Left kidney (tissue), 8 donors: ENCODE measurements around the gene CNN2. TPM values are rescaled to one million over a fixed set of nuclear protein-coding genes. Genes with fewer than 3 reads are reported as not detected.

Source experiments
- DNase-seq: peaks from one replicate; pipeline ENCODE4 v3.0.0-alpha.2; 2013
- long read RNA-seq, 8 donors: transcript quantifications; one replicate each; lab custom pipeline, GENCODE V29; 2026
- polyA plus RNA-seq: library from polyadenylated mRNA; unstranded; fragments of 120-200 nt; gene quantifications from one replicate; pipeline ENCODE4 v1.2.1, GENCODE V29; 2013; ENCODE audit not compliant: insufficient read length

CNN2 gene
- polyA plus RNA-seq: 164 TPM
- long read RNA-seq, donor 1, transcript CNN2-206 (1 exons, 2,266 nt): major isoform, 198 of 273 reads
- long read RNA-seq, donor 1, transcript CNN2-201 (7 exons, 2,179 nt): minor isoform, 62 of 273 reads
- long read RNA-seq, donor 1, partial matches to known transcripts: 9 of 273 reads
- long read RNA-seq, donor 1, other reads (novel, unspliced or antisense): 0 of 273 reads
- long read RNA-seq, donor 2, transcript CNN2-206 (1 exons, 2,266 nt): major isoform, 76 of 134 reads
- long read RNA-seq, donor 2, transcript CNN2-201 (7 exons, 2,179 nt): minor isoform, 53 of 134 reads
- long read RNA-seq, donor 2, partial matches to known transcripts: 0 of 134 reads
- long read RNA-seq, donor 2, other reads (novel, unspliced or antisense): 0 of 134 reads
- long read RNA-seq, donor 3, transcript CNN2-206 (1 exons, 2,266 nt): major isoform, 75 of 119 reads
- long read RNA-seq, donor 3, transcript CNN2-201 (7 exons, 2,179 nt): minor isoform, 38 of 119 reads
- long read RNA-seq, donor 3, partial matches to known transcripts: 0 of 119 reads
- long read RNA-seq, donor 3, other reads (novel, unspliced or antisense): 0 of 119 reads
- long read RNA-seq, donor 4, transcript CNN2-206 (1 exons, 2,266 nt): major isoform, 14 of 17 reads
- long read RNA-seq, donor 4, partial matches to known transcripts: 0 of 17 reads
- long read RNA-seq, donor 4, other reads (novel, unspliced or antisense): 0 of 17 reads
- long read RNA-seq, donor 5, transcript CNN2-206 (1 exons, 2,266 nt): major isoform, 74 of 119 reads
- long read RNA-seq, donor 5, transcript CNN2-201 (7 exons, 2,179 nt): minor isoform, 42 of 119 reads
- long read RNA-seq, donor 5, partial matches to known transcripts: 0 of 119 reads
- long read RNA-seq, donor 5, other reads (novel, unspliced or antisense): 0 of 119 reads
- long read RNA-seq, donor 6, transcript CNN2-206 (1 exons, 2,266 nt): major isoform, 114 of 163 reads
- long read RNA-seq, donor 6, transcript CNN2-201 (7 exons, 2,179 nt): minor isoform, 44 of 163 reads
- long read RNA-seq, donor 6, partial matches to known transcripts: 0 of 163 reads
- long read RNA-seq, donor 6, other reads (novel, unspliced or antisense): 0 of 163 reads
- long read RNA-seq, donor 7, transcript CNN2-201 (7 exons, 2,179 nt): minor isoform, 60 of 162 reads
- long read RNA-seq, donor 7, transcript CNN2-206 (1 exons, 2,266 nt): major isoform, 96 of 162 reads
- long read RNA-seq, donor 7, transcript CNN2-202 (6 exons, 2,033 nt): minor isoform, 6 of 162 reads
- long read RNA-seq, donor 7, partial matches to known transcripts: 0 of 162 reads
- long read RNA-seq, donor 7, other reads (novel, unspliced or antisense): 0 of 162 reads
- long read RNA-seq, donor 8, transcript CNN2-201 (7 exons, 2,179 nt): minor isoform, 22 of 59 reads
- long read RNA-seq, donor 8, transcript CNN2-206 (1 exons, 2,266 nt): major isoform, 35 of 59 reads
- long read RNA-seq, donor 8, partial matches to known transcripts: 0 of 59 reads
- long read RNA-seq, donor 8, other reads (novel, unspliced or antisense): 0 of 59 reads

GRCh38 chr19:1025960-1026782 is at the start of gene CNN2:
Gene CNN2, plus strand, starts transcription at chr19:1026608. Its CDS starts 54 bp downstream, at chr19:1026662.
- DNase-seq: peak; percentile 83

- no peak for DNase-seq
Measured at GRCh38 chr19:977058-977464, 49.3 kb upstream of the CNN2 start.

DNA sequence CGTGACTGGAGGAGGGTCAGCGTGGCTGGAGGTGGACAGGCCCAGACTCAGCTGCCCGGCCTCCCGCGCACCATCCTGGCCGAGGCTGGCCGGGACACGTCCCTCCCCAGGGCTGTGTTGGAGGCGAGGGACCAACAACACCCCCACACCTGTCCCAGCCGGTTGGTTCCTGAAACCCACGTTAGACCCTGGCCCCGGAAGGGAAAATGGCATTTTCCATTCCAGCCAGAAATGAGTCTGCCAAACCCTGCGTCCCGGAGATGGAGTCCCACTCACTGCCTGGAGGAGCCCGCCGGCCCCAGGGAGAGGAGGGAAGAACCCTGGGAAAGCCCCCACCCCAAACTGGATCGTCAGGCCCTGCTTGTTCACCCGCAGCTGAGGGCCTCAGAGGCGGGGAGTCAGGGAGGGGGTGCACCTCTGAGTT is 47.1 kb upstream of the CNN2 start:
- DNase-seq: peak; percentile 45

DNA sequence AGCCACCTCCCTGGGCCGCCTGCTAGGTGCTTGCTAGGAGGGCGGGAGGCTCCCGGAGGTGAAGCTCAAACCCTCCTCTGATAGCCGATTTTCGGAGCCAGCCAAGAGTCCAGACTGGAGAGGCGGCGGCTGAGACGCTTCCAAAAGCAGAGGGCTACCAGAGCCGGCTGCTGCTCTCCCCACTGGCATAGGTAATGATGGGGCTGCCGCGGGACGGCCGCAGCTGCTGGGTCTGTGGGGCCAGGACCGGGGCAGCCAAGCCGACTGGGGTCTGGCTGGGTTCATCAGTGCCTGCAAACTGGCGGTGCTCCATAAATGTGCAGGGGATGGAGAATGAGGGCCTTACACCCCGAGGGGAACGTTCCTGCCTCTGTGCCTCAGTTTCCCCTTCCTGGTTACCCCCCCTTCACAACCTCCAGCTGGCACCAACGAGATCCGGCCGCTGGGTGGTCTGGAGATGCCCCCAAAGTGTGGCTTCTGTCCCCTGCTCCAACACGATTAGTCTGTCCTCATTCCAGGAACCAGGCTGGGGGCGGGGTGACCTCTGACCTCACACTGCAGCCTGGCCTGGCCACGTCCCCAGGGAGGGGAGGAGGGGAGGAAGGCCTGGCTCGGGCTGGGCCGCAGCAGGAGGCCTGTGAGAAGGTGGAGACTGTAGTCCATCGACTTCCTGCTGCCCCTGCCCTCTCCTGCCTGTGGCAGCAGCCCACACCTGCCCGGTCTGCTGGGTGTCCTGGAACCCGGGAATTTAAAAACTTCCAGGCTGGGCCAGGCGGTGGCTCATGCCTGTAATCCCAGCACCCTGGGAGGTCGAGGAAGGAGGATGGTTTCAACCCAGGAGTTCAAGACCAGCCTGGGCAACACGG is 46.0 kb upstream of the CNN2 start:
- DNase-seq: no peak

- DNase-seq: no peak
Measured at GRCh38 chr19:982567-983170, 43.7 kb upstream of the CNN2 start.

- DNase-seq: peak; percentile 90
Measured at GRCh38 chr19:984165-984967, 42.0 kb upstream of the CNN2 start, which contains the start of gene WDR18. Gene WDR18, plus strand, starts transcription at chr19:984345. Its CDS starts 9 bp downstream, at chr19:984354.

GRCh38 chr19:986083-986482 is 40.3 kb upstream of the CNN2 start:
- no peak for DNase-seq

DNA sequence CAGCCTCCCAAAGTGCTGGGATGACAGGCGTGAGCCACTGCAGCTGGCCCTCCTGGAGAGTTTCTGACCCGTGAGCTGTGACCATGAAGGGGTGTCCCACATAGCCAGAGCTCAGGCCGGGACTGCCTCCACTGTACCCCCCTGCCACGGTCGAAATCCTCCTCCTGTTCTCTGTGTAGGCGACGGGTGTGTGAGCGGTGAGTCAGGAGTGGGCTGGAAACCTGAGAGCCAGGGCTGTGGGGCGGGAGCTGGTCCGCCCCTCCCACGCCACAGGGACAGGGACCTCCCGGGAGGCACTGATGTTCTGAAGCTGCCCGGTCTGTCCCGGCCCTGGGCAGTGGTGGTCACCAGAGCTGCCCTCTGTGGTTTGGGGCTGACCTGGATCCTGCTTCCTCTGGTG is 38.3 kb upstream of the CNN2 start:
- DNase-seq: no peak

GRCh38 chr19:988510-988909 is 37.9 kb upstream of the CNN2 start:
- DNase-seq: no peak

GRCh38 chr19:989381-990081 is 36.9 kb upstream of the CNN2 start:
- DNase-seq: no peak

DNA sequence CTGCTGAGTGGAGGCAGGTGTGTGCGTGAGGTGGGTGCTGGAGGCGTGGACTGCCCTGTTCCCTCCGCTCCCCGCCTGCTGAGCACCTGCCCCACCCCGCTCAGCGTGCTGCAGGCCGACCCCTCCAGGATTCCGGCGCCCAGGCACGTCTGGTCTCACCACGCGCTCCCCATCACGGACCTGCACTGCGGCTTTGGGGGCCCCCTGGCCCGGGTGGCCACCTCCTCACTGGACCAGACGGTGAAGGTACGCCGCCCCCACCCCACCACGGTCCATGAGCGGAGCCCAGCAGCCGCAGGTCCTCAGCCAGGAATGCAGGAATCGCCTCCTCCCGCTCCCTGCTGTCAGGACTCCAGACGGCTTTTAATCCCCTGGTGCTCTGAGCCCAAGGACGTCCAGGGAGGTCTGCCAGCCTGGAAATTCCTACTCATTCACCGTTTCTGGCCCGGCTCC is 36.3 kb upstream of the CNN2 start:
- no peak for DNase-seq

DNA sequence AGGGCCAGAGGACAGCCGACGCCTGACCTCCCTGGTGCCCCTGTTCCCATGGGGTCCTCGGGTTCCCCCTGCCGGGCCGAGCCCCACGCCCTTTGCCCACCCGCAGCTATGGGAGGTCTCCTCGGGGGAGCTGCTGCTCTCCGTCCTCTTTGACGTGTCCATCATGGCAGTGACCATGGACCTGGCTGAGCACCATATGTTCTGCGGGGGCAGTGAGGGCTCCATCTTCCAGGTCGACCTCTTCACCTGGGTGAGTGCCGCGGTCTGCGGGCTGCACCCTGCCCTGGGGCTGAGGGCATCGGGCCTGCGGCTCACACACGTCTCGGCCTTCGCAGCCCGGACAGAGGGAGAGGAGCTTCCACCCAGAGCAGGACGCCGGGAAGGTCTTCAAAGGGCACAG is 35.7 kb upstream of the CNN2 start:
- no peak for DNase-seq

DNA sequence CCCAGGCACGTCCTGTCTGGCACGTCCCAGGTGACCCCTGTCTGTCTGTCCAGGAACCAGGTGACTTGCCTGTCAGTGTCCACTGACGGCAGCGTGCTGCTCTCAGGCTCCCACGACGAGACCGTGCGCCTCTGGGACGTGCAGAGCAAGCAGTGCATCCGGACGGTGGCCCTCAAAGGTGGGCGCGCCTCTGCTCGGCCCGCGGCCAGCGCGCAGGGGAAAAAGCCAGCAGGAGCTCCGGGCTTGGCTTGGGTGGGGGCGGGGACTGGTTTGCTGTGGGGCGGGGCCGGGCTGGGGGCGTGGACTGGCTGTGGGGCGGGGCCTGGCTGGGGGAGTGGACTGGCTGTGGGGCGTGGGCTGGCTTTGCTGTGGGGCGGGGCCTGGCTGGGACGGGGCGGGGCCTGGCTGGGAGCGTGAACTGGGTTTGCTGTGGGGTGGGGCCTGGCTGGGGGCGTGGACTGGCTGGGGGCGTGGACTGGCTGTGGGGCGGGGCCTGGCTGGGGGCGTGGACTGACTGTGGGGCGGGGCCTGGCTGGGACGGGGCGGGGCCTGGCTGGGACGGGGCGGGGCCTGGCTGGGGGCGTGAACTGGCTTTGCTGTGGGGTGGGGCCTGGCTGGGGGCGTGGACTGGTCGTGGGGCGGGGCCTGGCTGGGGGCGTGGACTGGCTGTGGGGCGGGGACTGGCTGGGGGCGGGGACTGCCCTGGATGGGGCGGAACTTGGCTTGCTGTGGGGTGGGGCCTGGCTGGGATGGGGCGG is 35.1 kb upstream of the CNN2 start:
- no peak for DNase-seq

DNA sequence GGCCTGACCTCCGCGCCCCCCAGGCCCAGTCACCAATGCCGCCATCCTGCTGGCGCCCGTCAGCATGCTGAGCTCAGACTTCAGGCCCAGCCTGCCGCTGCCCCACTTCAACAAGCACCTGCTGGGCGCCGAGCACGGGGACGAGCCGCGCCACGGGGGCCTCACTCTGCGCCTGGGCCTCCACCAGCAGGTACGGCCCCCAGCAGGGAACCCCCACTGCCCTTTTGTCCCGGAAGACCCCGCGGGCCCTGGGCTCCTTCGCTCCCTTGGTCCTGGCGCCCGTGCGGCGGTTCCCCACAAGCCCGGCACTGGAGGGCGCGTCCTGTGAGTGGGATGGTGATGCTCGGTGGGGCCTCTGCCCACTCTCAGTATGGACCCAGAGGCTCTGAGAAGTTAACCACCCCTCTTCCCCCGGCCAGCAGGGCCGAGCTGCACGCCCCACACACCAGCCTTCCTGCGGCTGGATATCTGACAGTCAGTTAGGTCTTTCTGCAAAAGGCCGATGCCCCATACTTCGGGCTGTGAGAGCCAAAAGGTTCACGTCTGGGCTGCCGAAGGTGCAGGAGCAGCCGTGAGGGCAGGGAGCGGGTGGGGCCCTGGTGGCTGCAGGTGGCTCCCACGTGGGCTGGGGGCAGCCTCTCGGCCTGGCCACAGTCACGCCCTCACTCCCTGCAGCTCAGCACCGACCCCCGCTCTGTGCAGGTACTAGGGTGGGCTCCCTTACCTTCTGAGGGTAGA is 34.3 kb upstream of the CNN2 start:
- DNase-seq: no peak

GRCh38 chr19:992670-993055 is 33.7 kb upstream of the CNN2 start:
- no peak for DNase-seq

- DNase-seq: no peak
Measured at GRCh38 chr19:993361-993830, 33.0 kb upstream of the CNN2 start.
